Astrocyte (in vitro differentiated cells and primary cell): Measurements from ENCODE around the gene COG3.

Source experiments
- EZH2 ChIP-seq: IDR thresholded peaks from 2 replicates; pipeline ENCODE4 v1.6.1; 2012; ENCODE audit warnings: mild to moderate bottlenecking, low read length, inconsistent platforms; ENCODE audit not compliant: insufficient read depth
- TF ChIP-seq, protein P1 (sequence below): IDR thresholded peaks from 2 replicates; pipeline ENCODE4 v1.5.1; 2011; ENCODE audit warnings: low read depth, mild to moderate bottlenecking, inconsistent platforms, low read length, moderate library complexity; ENCODE audit not compliant: insufficient read depth

DNA sequence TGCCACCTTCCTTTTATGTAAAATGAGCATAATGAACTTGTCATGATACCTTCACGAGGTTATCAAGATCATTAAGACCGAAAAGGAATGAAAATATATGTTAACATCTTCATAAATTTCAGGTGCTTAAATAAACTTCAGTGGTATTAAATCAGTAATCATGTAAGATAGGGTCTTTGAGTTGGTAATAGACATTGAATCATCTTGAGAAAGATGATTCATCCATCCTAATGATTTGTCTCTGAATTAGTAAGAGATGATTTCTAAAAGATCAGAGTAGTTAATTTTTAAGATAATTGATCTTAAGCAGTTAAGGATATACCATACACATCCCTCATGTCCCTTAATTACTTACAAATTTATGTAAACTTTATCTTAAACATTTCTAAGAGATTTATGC lies 52.0 kb downstream of the COG3 start:
- TF ChIP-seq, protein P1, sequence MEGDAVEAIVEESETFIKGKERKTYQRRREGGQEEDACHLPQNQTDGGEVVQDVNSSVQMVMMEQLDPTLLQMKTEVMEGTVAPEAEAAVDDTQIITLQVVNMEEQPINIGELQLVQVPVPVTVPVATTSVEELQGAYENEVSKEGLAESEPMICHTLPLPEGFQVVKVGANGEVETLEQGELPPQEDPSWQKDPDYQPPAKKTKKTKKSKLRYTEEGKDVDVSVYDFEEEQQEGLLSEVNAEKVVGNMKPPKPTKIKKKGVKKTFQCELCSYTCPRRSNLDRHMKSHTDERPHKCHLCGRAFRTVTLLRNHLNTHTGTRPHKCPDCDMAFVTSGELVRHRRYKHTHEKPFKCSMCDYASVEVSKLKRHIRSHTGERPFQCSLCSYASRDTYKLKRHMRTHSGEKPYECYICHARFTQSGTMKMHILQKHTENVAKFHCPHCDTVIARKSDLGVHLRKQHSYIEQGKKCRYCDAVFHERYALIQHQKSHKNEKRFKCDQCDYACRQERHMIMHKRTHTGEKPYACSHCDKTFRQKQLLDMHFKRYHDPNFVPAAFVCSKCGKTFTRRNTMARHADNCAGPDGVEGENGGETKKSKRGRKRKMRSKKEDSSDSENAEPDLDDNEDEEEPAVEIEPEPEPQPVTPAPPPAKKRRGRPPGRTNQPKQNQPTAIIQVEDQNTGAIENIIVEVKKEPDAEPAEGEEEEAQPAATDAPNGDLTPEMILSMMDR, result no peak
- TF ChIP-seq EZH2, result no peak
